NCI-H1436 treated with DMSO at 0.1 percent for 48 hours (cell line): ENCODE results near the gene PIK3R5.

Experiments
- DNase-seq: peaks from one replicate; lab custom pipeline; 2025; lab: John Stamatoyannopoulos, UW

The PIK3R5 gene

DNA sequence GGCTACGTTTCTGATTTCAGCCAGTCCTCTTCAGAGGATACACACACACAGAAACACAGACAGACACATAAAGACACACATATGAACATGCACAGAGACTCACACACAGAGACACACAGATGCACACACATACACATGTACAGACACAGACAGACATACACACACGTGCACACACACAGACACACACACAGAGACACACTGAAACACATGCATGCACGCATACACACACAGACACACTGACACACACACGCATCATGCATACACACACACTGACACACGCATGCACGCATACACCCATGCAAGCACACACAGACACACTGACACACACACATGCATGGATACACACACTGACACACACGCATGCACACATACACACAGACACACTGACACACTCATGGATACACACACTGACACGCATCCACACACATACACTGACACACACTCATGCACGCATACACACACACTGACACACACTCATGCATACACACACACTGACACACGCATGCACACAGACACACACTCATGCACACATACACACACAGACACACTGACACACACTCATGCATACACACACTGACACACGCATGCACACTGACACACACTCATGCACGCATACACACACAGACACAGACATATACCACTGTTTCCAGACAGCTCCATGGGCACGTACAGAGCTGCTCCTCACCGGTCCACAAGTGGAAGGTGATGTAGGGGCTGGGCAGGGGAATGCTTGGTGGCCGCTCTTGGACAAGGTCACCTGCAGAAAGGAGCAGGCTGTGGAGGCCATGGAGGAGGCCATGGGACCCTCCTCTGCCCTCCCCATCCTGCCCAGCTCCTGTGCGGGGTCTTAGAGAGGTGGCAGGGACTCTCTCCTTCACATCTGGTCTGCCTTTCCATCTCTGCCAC lies 136.2 kb downstream of the PIK3R5 start:
- DNase-seq = no peak
